Epithelial cell of proximal tubule (primary cell): ENCODE results near the gene UBL3. TPM values are rescaled to one million over a fixed set of nuclear protein-coding genes. Genes with fewer than 3 reads are reported as not detected.

Experiments used
- DNase-seq: peaks from one replicate; pipeline ENCODE4 v3.0.0-alpha.2; 2011; ENCODE audit warnings: low read depth
- H3K4me3 ChIP-seq: 2 replicates; pipeline ENCODE4 v1.5.1; 2011; ENCODE audit warnings: low read depth, mild to moderate bottlenecking, low read length
- CTCF ChIP-seq: conservative IDR thresholded peaks from 2 replicates; pipeline ENCODE4 v1.5.1; 2012; ENCODE audit warnings: low read depth, mild to moderate bottlenecking, low read length
- total RNA-seq: library from RNA; depleted of rRNA; stranded (reverse); fragments of >200 nt; gene quantifications from 2 replicates; pipeline ENCODE4 v1.2.3, GENCODE V29; 2015

The UBL3 gene
- total RNA-seq, 1 donor from 2014 or later: 10.0 TPM

GRCh38 chr13:29805994-29806979 is 44.1 kb downstream of the UBL3 start:
- H3K4me3 ChIP-seq: no peak overlapping the region
- TF ChIP-seq CTCF: no peak
- DNase-seq: no peak

GRCh38 chr13:29803221-29803620 is 47.2 kb downstream of the UBL3 start:
- no peak for TF ChIP-seq CTCF
- DNase-seq: no peak
- H3K4me3 ChIP-seq: no peak overlapping the region

DNA sequence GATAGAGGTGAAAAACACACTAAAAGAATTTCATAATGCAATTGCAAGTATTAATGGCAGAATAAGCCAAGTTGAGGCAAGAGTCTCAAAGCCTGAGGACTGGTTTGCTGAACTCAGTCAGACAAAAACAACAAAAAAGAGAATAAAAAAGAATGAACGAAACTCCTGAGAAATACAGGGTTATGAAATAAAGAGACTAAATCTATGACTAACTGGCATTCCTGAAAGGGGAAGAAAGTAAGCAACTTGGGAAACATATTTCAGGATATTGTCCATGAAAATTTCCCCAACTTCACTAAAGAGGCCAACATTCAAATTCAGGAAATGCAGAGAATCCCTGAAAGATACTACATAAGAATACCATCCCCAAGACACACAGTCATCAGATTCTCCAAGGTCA is 47.8 kb downstream of the UBL3 start:
- TF ChIP-seq CTCF: no peak
- H3K4me3 ChIP-seq: no peak overlapping the region
- no peak for DNase-seq

DNA sequence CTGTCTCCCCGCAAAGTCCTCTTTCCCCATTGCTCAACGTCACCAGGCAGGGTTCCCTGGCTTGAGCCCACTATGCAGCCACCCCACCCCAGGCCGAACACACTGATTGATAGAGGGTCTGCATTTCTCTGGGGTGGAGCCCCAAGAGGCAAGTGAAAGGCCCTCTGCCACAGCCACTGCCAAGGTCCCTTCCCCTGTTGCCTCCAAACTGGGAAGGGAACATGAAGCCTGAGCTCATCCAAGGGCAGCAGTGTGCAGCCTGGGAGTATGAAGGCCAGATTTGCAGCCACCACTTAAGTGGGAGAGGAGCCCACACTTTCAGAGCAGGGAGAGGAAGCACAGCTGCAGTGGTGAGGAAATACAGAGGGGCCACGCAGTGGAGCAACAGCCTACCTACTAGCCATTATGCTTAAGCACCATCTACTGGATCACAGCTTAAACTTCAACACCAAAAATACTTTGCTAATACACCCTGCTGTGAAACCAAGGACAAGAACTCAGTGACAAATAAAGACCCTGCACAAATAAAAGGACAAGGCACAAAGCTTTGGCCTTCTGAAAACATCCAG is 48.6 kb downstream of the UBL3 start:
- no peak for DNase-seq
- H3K4me3 ChIP-seq: no peak overlapping the region
- no peak for TF ChIP-seq CTCF

GRCh38 chr13:29801102-29801501 is 49.3 kb downstream of the UBL3 start:
- no peak for TF ChIP-seq CTCF
- no peak for DNase-seq
- H3K4me3 ChIP-seq: no peak overlapping the region

DNA sequence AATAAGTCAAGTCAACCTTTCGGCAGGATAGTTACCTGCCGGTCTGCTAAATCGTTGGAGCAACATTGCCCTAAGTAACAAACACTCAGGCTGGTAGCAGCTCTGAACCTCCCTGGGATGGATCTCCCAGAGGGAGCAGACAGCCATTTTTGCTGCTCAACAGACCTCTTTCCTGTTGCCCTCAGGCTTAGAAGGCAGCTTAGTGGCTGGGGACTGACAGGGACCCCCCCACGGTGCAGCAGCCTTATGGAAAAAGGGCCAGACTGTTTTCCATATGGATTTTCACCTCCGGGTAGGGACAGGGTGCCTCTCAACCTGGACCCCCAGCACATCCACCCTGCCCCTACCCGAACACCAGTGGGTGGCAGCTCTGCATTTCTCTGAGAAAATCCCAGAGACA is 49.7 kb downstream of the UBL3 start:
- no peak for TF ChIP-seq CTCF
- no peak overlapping the region for H3K4me3 ChIP-seq
- DNase-seq: no peak
